ENCODE measurements around the gene TMEM168. TPM values are rescaled to one million over a fixed set of nuclear protein-coding genes. Genes with fewer than 3 reads are reported as not detected.
A peak's percentile ranks its signal among the peaks of the same experiment; 100 is the strongest.
"Not testable (repeated sequence)": the region's sequence is repeated elsewhere in the genome, so short reads cannot be mapped to it uniquely, and the experiment has no call there.

Gene TMEM168
- total RNA-seq, 2 experiments from 2014 or later, result 20.7 to 20.9 TPM

DNA sequence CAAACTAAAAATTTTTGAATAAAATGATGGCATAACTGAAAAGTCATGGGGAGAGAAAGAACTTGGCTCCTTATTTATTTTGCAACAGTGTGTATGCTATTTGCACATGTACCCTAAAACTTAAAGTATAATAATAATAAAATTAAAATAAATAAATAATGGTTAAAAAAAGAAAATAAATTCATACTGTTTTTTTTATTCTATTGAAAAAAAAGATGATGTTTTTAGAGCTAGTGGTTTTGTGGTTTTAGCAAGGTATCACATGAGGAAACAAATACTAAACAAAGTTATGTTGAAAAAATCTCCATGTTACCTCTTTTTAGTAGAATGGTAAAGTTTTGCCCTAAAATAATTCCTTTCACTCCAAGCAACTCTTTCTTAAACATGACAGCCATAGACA, 26.2 kb downstream of the TMEM168 start:
- POLR2A ChIA-PET, result no interaction called here
- H3K36me3 Mint-ChIP-seq, result peaks cover 3% of the 10 kb centered on the region
- ATAC-seq (ENCODE audit: low read depth) (no peak), DNase-seq (no peak)
- H3K4me3 Mint-ChIP-seq, result no peak overlapping the region
- H3K9me3 Mint-ChIP-seq, result no peaks in the 10 kb centered on the region
- no peaks in the 10 kb centered on the region for H3K27me3 Mint-ChIP-seq
- H3K4me1 Mint-ChIP-seq, result peaks cover 4% of the 10 kb centered on the region
- peak overlapping the region; percentile 3 for H3K27ac Mint-ChIP-seq

DNA sequence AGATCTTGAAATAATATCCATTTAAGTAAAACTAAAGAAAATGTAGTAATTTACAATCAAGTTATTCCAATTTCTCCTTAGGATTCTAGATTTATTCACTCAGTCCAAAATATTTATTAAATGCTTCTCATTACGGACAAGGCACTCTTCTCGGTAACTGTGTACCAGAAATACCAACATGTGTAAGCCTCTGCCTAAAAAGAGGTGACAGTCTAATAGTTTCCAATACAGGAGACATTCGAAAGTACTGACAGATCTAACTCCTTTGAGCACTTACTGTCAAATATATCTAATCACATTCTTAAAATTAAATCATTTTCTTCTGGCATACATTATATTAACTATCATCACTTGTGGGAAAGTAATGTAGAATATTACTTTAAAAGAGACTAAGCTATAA, 26.9 kb downstream of the TMEM168 start:
- Mint-ChIP-seq H3K27me3 (no peaks in the 10 kb centered on the region), H3K36me3 (peaks cover 3% of the 10 kb centered on the region), H3K9me3 (no peaks in the 10 kb centered on the region), H3K4me3 (no peak overlapping the region), H3K4me1 (peaks cover 4% of the 10 kb centered on the region), H3K27ac (no peak overlapping the region)
- POLR2A ChIA-PET, result no interaction called here
- ATAC-seq (ENCODE audit: low read depth) (no peak), DNase-seq (no peak)

DNA sequence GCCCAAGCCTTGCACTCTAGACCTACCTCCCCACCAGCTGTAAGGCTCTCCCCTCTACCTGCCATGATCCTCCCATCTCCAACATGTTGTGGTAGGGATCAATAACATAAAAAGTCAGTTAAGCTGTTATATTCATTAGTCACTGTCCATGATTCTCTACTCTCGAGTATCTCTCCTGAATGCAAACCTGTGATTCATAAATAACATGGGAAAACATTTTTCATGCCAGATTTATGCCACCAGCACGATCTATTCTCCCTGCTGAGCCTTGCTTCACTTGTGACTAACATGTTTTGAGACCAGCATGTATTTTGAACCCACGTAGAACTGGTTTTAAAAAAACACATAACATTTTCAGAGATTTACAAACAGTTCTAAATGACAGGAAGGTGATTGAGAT, 30.3 kb downstream of the TMEM168 start:
- DNase-seq (no peak), ATAC-seq (ENCODE audit: low read depth) (no peak)
- Mint-ChIP-seq H3K27me3 (no peaks in the 10 kb centered on the region), H3K4me1 (peaks cover 6% of the 10 kb centered on the region), H3K36me3 (peaks cover 2% of the 10 kb centered on the region), H3K27ac (no peak overlapping the region), H3K4me3 (no peak overlapping the region), H3K9me3 (no peaks in the 10 kb centered on the region)
- POLR2A ChIA-PET, result no interaction called here

DNA sequence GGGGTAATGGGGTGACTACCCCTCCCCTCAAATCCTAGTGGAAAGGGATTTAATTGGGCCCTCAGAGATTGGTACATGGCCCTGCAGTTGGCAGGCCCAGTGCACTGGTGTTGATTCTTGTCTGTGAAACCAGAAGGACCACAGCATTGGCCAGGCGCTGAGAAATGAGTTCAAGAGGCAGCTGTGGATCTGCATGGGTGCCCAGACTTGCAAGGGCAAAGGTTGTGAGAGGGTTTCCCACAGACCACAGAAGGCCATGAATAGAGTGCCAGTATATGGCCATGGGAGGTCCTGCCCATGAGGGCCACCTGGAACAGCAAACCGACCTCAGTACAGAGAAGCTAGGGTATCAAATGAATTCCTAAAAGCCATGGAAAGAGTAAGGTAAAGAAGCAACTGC, 32.9 kb downstream of the TMEM168 start:
- POLR2A ChIA-PET, result no interaction called here
- no peak for DNase-seq
- H3K4me3 Mint-ChIP-seq, result no peak overlapping the region
- peaks cover 3% of the 10 kb centered on the region for H3K4me1 Mint-ChIP-seq
- H3K27me3 Mint-ChIP-seq, result no peaks in the 10 kb centered on the region
- no peak for ATAC-seq (ENCODE audit: low read depth)
- no peak overlapping the region for H3K27ac Mint-ChIP-seq
- H3K36me3 Mint-ChIP-seq, result peaks cover 2% of the 10 kb centered on the region
- H3K9me3 Mint-ChIP-seq, result no peaks in the 10 kb centered on the region

DNA sequence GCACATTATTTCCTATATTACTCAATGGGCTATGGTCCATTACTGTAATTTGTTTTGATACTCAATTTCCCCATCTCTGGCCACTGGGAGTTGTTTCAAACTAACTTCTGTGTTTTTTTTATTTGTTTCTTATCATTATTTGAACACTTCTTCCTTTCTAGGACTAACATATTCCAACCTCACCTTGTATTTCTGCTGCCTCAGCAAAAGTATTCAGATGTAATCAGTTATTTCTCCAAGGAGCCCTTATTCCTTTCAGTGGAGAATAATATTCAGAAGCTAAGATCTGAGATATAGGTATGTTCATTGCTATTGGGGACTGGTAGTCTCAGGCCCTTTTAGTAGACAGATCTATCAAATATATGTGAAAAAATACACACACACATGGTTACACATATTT, 36.9 kb downstream of the TMEM168 start:
- DNase-seq (no peak), ATAC-seq (ENCODE audit: low read depth) (no peak)
- POLR2A ChIA-PET, result no interaction called here
- Mint-ChIP-seq H3K27me3 (no peaks in the 10 kb centered on the region), H3K27ac (no peak overlapping the region), H3K4me1 (peaks cover 3% of the 10 kb centered on the region), H3K9me3 (no peaks in the 10 kb centered on the region), H3K36me3 (peaks cover 2% of the 10 kb centered on the region), H3K4me3 (no peak overlapping the region)

DNA sequence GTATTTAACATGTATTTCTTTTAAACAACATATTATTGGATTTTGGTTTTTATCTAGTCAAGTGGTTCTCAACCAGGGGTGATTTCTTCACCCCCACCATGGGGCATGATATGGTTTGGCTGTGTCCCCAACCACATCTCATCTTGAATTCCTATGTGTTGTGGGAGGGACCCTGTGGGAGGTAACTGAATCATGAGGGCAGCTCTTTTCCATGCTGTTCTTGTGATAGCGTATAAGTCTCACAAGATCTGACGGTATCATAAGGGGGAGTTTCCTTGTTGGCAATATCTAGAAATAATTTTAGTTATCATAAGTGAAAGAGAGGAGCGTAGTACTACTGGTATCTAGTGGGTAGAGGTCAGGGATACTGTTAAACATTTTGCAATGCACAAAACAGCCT, 37.6 kb downstream of the TMEM168 start:
- H3K9me3 Mint-ChIP-seq, result no peaks in the 10 kb centered on the region
- H3K27me3 Mint-ChIP-seq, result no peaks in the 10 kb centered on the region
- H3K27ac Mint-ChIP-seq, result no peak overlapping the region
- H3K4me1 Mint-ChIP-seq, result peaks cover 3% of the 10 kb centered on the region
- peaks cover 4% of the 10 kb centered on the region for H3K36me3 Mint-ChIP-seq
- ATAC-seq (ENCODE audit: low read depth) (no peak), DNase-seq (no peak)
- H3K4me3 Mint-ChIP-seq, result no peak overlapping the region
- POLR2A ChIA-PET, result no interaction called here

DNA sequence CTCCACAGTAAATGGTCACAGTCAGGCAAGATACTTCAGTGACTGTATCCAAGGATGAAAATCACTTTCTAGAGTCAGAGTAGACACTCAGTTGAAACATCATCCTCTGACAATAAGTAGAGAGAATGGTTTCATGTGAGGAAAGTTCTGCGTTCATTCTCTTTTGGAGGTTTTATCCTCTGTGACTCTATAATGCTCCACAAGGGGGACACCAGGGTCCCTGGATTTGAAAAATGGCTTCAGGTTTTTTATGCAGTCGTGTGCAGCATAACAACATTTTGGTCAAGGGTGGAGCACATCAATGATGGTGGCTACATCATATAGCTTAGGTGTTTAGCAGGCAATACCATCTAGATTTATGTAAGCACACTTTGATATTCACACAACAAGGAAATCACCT, 40.4 kb downstream of the TMEM168 start:
- H3K4me3 Mint-ChIP-seq, result no peak overlapping the region
- POLR2A ChIA-PET, result no interaction called here
- ATAC-seq (ENCODE audit: low read depth), result no peak

DNA sequence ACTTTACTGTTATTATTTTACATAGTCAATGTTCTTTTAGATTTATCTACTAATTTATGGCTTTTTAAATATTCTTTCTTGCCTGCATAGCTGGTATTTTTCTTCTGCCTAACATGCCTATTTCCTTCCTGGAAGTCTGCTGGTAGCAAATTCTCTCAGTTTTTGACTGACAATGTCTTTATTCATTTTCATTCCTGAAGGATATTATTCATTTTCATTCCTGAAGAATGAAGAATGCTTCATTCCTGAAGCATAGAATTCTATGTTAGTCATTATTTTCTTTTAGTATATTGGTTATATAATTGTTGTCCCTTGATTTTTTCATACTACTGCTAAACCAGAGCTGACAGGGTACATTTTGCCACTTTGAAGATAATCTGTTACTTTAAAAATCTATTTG, 41.8 kb downstream of the TMEM168 start:
- Mint-ChIP-seq H3K9me3 (peaks cover 1% of the 10 kb centered on the region), H3K4me3 (no peak overlapping the region), H3K36me3 (peaks cover 3% of the 10 kb centered on the region), H3K27me3 (no peaks in the 10 kb centered on the region), H3K4me1 (no peaks in the 10 kb centered on the region), H3K27ac (no peak overlapping the region)
- POLR2A ChIA-PET, result no interaction called here
- no peak for ATAC-seq (ENCODE audit: low read depth)
- no peak for DNase-seq

More for the DNA sequence above, 40.4 kb downstream of the TMEM168 start:
- H3K36me3 Mint-ChIP-seq, result peaks cover 3% of the 10 kb centered on the region
- H3K4me1 Mint-ChIP-seq, result no peaks in the 10 kb centered on the region
- no peaks in the 10 kb centered on the region for H3K27me3 Mint-ChIP-seq
- no peak overlapping the region for H3K27ac Mint-ChIP-seq
- DNase-seq, result no peak
- H3K9me3 Mint-ChIP-seq, result peaks cover 1% of the 10 kb centered on the region

DNA sequence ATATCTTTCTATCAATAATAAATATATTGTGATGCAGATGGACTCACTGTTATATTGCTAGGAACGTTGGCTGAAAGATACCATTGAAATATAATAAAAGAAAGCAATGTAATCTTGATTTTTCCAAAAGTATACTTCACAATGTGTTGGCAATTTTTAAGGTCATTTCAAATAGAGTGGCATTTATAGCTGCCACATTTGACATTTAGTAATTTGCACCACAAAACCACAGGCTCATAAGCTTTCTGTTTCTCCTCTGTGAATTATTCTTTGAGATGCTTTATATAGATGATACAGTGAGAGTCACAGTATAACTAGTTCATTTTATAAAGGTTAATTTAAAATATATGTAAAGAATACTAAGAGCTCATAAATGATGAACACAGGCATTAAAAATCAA, 44.6 kb downstream of the TMEM168 start:
- POLR2A ChIA-PET, result no interaction called here
- H3K9me3 Mint-ChIP-seq, result peaks cover 3% of the 10 kb centered on the region
- peaks cover 3% of the 10 kb centered on the region for H3K36me3 Mint-ChIP-seq

DNA sequence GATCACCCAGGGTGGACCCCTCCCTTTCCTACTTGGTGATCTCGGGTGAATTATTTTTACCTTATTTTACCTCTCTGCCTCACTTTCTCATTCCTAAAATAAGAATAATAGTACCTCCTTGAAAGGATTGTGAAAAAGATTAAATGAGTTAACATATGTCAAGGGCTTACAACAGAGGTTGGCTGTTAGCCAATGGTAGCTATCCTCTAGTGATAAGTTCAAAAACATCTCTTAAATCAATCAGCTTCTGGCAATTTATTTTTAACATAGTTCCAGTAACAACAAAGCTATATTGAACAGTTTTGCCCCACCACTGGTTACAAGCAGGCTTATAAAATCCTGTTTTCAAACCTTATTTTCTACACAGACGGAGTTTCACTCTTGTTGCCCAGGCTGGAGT, 45.4 kb downstream of the TMEM168 start:
- Mint-ChIP-seq H3K4me1 (no peaks in the 10 kb centered on the region), H3K36me3 (peaks cover 3% of the 10 kb centered on the region), H3K9me3 (peaks cover 3% of the 10 kb centered on the region), H3K4me3 (no peak overlapping the region), H3K27ac (no peak overlapping the region), H3K27me3 (no peaks in the 10 kb centered on the region)
- POLR2A ChIA-PET, result no interaction called here
- ATAC-seq (ENCODE audit: low read depth) (no peak), DNase-seq (no peak)

More for the DNA sequence above, 44.6 kb downstream of the TMEM168 start:
- no peaks in the 10 kb centered on the region for H3K27me3 Mint-ChIP-seq
- no peak overlapping the region for H3K27ac Mint-ChIP-seq
- no peak overlapping the region for H3K4me3 Mint-ChIP-seq
- H3K4me1 Mint-ChIP-seq, result no peaks in the 10 kb centered on the region
- DNase-seq, result no peak
- ATAC-seq (ENCODE audit: low read depth), result no peak

DNA sequence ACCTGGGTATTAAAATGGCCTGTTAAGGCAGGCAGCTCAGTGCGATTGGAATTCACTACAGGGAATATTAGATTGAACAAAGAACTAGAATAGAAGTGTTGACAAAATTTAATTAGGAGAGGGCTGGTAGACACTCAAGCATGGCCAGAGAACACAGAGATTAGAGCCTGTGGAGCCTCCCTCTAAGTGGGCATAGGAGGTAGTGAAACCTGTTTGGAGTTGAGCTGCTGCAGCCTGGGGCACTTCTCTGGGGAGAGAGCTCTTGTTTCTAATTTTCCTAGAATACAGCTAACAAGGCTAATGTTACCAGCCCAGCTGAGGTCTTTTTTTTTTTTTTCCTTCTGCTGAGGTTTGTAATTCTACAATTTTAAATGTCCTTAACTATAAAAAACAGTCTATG, 46.4 kb downstream of the TMEM168 start:
- Mint-ChIP-seq H3K4me3 (no peak overlapping the region), H3K9me3 (peaks cover 7% of the 10 kb centered on the region), H3K27ac (no peak overlapping the region), H3K4me1 (no peaks in the 10 kb centered on the region), H3K27me3 (no peaks in the 10 kb centered on the region), H3K36me3 (peaks cover 3% of the 10 kb centered on the region)
- POLR2A ChIA-PET, result interaction anchor here (0.7 kb wide), 1 partner anchor 336 kb away, joined by 6 read pairs; no protein-coding TSS in a partner anchor
- DNase-seq (no peak), ATAC-seq (ENCODE audit: low read depth) (no peak)

DNA sequence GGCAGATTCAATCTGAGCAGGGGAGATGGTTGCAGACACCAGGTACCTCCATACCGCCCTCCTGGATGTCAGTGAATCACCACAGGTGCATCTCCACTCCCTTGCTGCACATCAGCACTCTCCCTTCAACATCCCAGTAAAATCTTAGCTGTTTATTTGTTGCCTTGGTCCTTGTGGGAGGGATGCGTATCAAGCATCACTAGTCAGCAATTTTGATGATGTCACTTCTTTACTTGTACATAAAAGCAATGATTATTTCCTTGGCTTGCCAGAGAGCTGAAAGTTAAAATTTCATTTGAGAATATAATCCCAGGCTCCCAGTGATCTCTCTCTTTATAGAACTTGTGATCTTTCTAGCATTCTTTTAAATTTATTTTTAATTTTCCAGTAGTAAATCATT, 49.5 kb downstream of the TMEM168 start:
- no peak overlapping the region for H3K4me3 Mint-ChIP-seq
- DNase-seq (no peak), ATAC-seq (ENCODE audit: low read depth) (no peak)
- no peak overlapping the region for H3K27ac Mint-ChIP-seq
- POLR2A ChIA-PET, result no interaction called here
- peaks cover 10% of the 10 kb centered on the region for H3K9me3 Mint-ChIP-seq
- H3K4me1 Mint-ChIP-seq, result no peaks in the 10 kb centered on the region
- no peaks in the 10 kb centered on the region for H3K27me3 Mint-ChIP-seq
- no peaks in the 10 kb centered on the region for H3K36me3 Mint-ChIP-seq

DNA sequence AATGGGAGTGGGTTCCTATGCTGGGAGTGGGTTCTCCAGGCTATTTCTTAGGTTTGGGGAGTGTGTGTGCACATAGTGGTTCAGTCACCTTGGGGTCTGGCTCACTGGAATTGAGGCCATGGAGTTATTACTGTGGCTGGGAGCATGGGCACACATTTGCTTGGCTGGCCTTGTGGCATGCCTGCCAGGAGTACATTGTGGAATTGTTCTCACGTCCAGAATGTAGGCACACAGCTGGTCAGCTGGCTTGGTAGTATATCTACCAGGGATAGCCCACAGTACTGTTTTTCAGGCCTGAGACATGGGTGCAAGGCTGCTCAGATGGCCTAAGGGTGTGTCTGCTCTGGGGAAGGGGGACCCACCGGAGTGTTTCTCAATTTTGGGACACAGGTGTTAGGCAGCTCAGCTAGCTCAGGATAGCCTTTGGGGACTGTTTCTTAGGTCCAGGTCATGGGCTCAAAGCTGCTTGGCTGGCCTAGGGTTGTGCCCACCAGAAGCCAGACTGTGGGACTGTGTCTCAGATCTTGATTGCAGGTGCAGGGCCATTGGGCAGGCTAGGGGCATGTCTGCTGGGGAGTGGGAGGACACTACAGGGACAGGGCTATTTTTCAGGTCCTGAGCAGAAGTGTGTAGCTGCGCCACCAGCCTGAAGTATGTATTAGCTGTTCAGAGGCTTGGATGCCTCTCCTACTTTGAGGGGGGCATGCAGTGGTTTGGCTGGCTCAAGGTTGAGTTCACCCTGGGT, 50.6 kb downstream of the TMEM168 start:
- Mint-ChIP-seq H3K27ac (no peak overlapping the region), H3K4me1 (no peaks in the 10 kb centered on the region), H3K27me3 (no peaks in the 10 kb centered on the region), H3K4me3 (no peak overlapping the region), H3K9me3 (peaks cover 10% of the 10 kb centered on the region), H3K36me3 (no peaks in the 10 kb centered on the region)
- POLR2A ChIA-PET, result no interaction called here
- DNase-seq (no peak), ATAC-seq (ENCODE audit: low read depth) (no peak)

DNA sequence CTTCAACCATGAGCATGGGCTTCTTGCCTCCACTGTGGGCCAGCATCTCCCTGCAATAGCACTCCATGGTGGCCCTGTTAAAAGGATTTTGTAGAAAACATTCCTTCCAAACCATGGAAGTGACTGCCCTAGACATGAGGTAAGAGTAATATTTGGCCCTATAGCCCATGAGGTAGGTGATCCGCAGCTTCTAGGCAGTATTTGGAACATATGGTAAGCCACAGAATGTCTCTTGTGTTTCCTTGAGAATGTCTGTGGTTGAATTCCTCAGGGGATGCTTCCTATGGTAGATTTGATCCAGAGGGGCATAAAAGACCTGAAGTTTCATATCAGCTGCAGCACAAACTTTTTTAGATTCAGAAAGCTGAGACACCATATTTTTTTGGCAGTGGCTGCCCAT, 54.9 kb downstream of the TMEM168 start:
- POLR2A ChIA-PET, result no interaction called here
- H3K9me3 Mint-ChIP-seq, result peaks cover 23% of the 10 kb centered on the region
- no peak overlapping the region for H3K4me3 Mint-ChIP-seq
- H3K27ac Mint-ChIP-seq, result no peak overlapping the region
- H3K36me3 Mint-ChIP-seq, result no peaks in the 10 kb centered on the region
- ATAC-seq (ENCODE audit: low read depth) (no peak), DNase-seq (no peak)
- no peaks in the 10 kb centered on the region for H3K27me3 Mint-ChIP-seq
- no peaks in the 10 kb centered on the region for H3K4me1 Mint-ChIP-seq

DNA sequence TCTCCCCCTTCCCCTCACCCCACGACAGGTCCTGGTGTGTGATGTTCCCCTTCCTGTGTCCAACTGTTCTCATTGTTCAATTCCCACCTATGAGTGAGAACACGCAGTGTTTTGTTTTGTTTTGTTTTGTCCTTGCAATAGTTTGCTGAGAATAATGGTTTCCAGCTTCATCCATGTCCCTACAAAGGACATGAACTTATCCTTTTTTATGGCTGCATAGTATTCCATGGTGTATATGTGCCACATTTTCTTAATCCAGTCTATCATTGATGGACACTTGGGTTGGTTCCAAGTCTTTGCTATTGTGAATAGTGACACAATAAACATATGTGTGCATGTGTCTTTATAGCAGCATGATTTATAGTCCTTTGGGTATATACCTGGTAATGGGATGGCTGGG, 58.9 kb downstream of the TMEM168 start:
- peaks cover 19% of the 10 kb centered on the region for H3K9me3 Mint-ChIP-seq
- H3K36me3 Mint-ChIP-seq; H3K27ac Mint-ChIP-seq; ATAC-seq (ENCODE audit: low read depth); H3K4me3 Mint-ChIP-seq; H3K4me1 Mint-ChIP-seq; DNase-seq; POLR2A ChIA-PET; H3K27me3 Mint-ChIP-seq: not testable (repeated sequence)
